Measurements from ENCODE around the gene RANBP6.

Gene RANBP6

DNA sequence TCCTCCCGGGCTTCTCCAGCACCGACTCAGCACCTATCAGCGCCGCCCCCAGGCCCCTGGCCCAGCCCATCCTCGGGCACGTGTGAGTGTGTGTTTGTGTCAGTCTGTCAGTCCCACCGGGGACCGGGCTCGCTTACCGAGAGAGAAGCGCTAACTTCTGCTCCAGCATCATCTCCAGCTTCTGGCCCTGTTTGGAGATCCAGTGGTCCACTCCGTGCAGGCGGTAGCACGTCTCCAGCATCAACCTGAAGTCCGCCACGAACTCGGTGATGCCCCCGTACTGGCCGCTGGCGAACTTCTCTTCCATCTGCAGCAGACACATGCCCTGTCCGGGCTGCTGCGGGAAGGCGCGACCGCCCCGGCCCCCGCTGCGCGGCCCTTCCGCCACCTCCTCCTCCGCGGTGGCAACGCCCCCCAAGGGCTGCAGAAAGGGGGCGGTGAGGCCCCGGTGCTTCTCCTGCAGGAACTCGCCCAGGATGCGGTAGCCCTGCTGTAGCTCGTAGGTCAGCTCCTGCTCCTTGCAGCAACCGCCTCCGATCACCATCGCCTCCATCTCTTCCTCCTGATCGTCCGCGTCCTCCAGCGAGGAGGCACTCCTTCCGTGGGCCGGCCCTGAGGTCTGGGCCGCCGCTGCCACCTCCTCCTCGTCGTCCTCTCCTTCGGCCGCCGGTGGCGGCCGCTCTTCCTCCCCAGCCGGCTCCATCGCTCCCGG is 8.2 kb downstream of the RANBP6 start:
- DNase-seq: peak; percentile 85

- DNase-seq: no peak
Measured at GRCh38 chr9:6006749-6007057, 8.7 kb downstream of the RANBP6 start.

DNA sequence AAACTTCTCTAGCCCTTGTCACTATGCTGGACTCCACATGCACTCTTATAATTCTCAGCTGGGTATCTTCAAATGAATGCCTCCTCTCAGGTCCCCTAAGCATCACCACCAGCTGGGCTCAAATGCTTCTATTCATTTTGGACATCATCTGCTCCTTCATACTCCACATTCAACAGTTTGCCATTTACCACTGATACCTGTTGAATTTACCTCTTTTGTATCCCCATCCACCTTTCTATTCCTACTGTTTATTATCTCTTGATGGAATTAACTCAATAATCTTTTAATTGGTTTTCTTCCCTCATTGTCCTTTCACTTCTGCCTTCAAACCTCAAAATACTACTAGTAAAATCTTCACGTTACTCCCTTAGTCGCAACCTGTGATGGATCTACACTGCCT is 14.5 kb downstream of the RANBP6 start:
- DNase-seq: no peak

- DNase-seq: no peak
Measured at GRCh38 chr9:5999443-6000101, 15.9 kb downstream of the RANBP6 start.

DNA sequence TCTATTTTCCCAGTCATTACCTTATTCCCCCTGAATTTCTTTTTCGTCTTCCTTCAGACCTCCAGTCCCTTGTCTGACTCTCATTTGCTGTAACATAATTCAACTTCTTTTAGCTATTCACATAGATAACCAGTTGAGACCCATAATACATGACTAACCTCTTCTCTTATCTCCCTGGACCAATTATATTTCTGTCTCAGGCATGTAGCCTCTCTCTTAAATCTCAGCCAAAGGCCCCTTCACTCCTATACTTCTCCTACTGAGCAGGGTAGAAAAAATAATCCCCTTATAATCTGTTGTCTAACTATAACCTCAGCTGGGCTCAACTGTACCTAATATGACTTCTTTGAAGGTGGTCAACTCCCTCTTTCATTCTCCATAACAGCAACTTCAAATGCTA is 20.9 kb downstream of the RANBP6 start:
- no peak for DNase-seq

GRCh38 chr9:5988265-5988664 is 27.2 kb downstream of the RANBP6 start:
- DNase-seq: no peak

GRCh38 chr9:5983042-5983441 is 32.4 kb downstream of the RANBP6 start:
- DNase-seq: no peak

- DNase-seq: no peak
Measured at GRCh38 chr9:5982317-5982716, 33.1 kb downstream of the RANBP6 start.

- DNase-seq: no peak
Measured at GRCh38 chr9:5978523-5978922, 36.9 kb downstream of the RANBP6 start.

DNA sequence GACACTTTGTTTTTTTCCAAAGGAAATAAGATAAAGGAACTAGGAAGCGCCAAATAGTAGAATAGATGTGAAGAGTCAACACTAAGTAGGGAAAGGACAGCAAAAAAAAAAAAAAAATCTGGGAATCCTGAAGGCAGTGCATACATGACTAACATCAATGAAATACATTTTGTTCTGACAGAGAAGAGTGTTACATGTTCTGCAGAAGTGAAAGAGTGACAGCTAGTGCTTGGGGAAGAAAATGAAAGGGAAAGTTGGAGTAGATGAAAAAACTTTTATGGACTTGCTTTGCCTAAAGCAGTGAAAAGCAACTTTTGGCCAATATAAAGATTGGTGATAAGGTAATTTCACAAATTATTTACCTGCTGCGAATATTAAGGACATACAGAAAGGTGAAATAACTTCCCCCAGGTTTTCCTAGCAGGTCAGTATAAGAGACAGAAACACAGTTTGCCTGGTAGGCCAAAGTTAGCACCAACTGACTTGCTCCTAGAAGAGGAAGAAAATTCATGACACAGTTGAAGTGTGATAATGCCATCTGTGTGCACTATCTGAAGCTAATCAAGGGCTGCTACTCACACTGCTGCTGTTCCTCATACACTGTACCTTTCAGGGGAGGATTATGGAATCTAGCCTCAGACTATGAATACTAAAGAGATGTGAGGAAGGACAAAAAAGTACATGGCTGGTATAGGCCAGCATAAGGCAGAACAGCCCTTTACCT is 38.6 kb downstream of the RANBP6 start:
- DNase-seq: no peak

DNA sequence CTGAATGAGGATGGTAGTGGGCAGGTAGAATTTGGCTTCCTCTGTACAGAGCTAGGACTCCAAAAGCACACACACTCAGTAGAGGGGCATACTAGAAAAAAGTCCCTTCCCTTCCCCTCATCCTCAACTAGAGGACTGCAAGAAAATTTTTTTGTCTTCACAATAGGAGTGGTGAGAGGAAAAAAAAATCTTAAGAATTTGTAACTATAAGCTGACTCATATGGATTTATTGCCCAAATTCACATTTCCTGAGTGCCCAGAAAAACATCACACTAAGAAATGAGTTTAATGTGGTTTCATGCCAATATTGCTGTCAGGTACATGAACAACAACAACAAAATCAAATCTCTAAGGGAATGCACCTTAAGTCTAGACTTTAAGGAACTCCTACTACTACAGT is 43.7 kb downstream of the RANBP6 start:
- DNase-seq: peak; percentile 3

Measured in NCI-H226 (cell line).